Sigmoid colon (tissue), 7 donors: ENCODE measurements around the gene MAGEA4. TPM values are rescaled to one million over a fixed set of nuclear protein-coding genes. Genes with fewer than 3 reads are reported as not detected.
"Not testable (repeated sequence)": the region's sequence is repeated elsewhere in the genome, so short reads cannot be mapped to it uniquely, and the experiment has no call there.

Experiments
- DNase-seq: peaks from one replicate; pipeline ENCODE4 v3.0.0-alpha.2; 2019
- H3K27ac ChIP-seq, 4 donors: fragments of 200-600 bp; sonication (generic); one replicate each; pipeline ENCODE4 v1.5.1; 2016 to 2019; ENCODE audit warnings: mild to moderate bottlenecking in 1 of 4
- H3K27me3 ChIP-seq, 3 donors: fragments of 200-600 bp; sonication (generic); one replicate each; pipeline ENCODE4 v1.5.1; 2019; ENCODE audit warnings: mild to moderate bottlenecking in 1 of 3
- H3K36me3 ChIP-seq, 4 donors: fragments of 200-600 bp; sonication (generic); one replicate each; pipeline ENCODE4 v1.5.1; 2016 to 2019
- H3K4me1 ChIP-seq, 4 donors: fragments of 200-600 bp; sonication (generic); one replicate each; pipeline ENCODE4 v1.5.1; 2017 to 2019
- H3K4me3 ChIP-seq, 4 donors: fragments of 200-600 bp; sonication (generic); one replicate each; pipeline ENCODE4 v1.5.1; 2017 to 2019; ENCODE audit warnings: mild to moderate bottlenecking in 2 of 4, moderate library complexity in 1 of 4
- H3K9me3 ChIP-seq, 4 donors: fragments of 200-600 bp in 3 of 4; sonication (generic) in 3 of 4; one replicate each; pipeline versions ENCODE4 v1.5.1 to v1.6.1; 2013 to 2019
- EP300 ChIP-seq, 4 donors: sonication (generic); formaldehyde crosslinking; IDR thresholded peaks; one replicate each; pipeline ENCODE4 v1.6.1; 2017; ENCODE audit warnings: antibody characterized with exemption in 4 of 4
- POLR2A ChIP-seq, 2 donors: fragments of 450-650 bp; IDR thresholded peaks; one replicate each; pipeline ENCODE4 v1.6.1; 2016; ENCODE audit warnings: antibody characterized with exemption in 2 of 2, mild to moderate bottlenecking in 2 of 2, moderate library complexity in 2 of 2
- POLR2AphosphoS5 ChIP-seq, 4 donors: sonication (generic); formaldehyde crosslinking; IDR thresholded peaks; one replicate each; pipeline ENCODE4 v1.6.1; 2017; ENCODE audit warnings: antibody characterized with exemption in 4 of 4
- WGBS, 2 donors: extraction: QIAGEN DNeasy Blood & Tissue Kit; methylation state at CpG; one replicate each; pipeline ENCODE4 v1.1.7; 2013; 5-methylcytosine and 5-hydroxymethylcytosine counted together
- intact Hi-C: fragments of 100-400 bp; cut with DNase I; formaldehyde crosslinking; loops from one replicate; pipeline ENCODE4 v1.15.1; 2023
- polyA plus RNA-seq, 3 donors: library from polyadenylated mRNA; stranded (reverse); fragments of 200-250 nt; gene quantifications; one replicate each; pipeline ENCODE4 v1.2.3, GENCODE V29; 2013
- total RNA-seq, 4 donors: library from RNA; depleted of rRNA; stranded (reverse); fragments of >200 nt; gene quantifications; one replicate each; pipeline ENCODE4 v1.1.0, GENCODE V29; 2016
- TF ChIP-seq, protein P1 (sequence below), 4 experiments: fragments of 450-650 bp in 3 of 4; fragments of 200-600 bp in 1 of 4; IDR thresholded peaks; one replicate each; pipeline ENCODE4 v1.5.1; 2016 to 2019; ENCODE audit warnings: antibody characterized with exemption in 4 of 4, mild to moderate bottlenecking in 3 of 4, moderate library complexity in 2 of 4
- donor health status: healthy with polysubstance abuse.
- donor health status: Bipolar disorder and iron deficiency.
- donor health status: healthy.

Gene MAGEA4
- total and polyA plus RNA-seq, 7 donors: not detected

GRCh38 chrX:151904989-151905388 lies 7.7 kb upstream of the MAGEA4 start:
- intact Hi-C loops: no loop called here
- WGBS, 2 donors: 91 to 95% methylated on average over 12 of the region's 12 CpGs
- no peak for TF ChIP-seq EP300 (IDR thresholded peaks at IDR 0.05)

DNA sequence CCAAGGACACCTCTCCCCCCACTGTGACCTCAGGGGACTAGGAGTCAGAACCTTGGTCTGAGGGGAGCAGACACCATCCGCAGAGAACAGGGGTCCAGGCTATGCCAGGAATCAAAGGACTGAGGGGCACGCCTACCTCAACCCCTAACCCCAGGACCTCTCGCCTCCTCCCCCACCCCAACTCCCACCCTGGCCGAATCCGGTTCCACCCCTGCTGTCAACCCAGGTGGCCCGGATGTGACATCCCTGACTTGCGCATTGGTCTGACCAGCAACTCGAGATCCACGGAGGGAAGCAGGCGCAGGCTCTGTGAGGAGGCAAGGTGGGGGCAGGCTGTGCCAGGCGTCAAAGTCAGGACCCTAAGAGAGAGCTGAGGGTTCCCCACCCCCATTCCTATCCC lies 468 bp upstream of the MAGEA4 start:
- Histone ChIP-seq H3K36me3 (no peaks in the 10 kb centered on the region), H3K9me3 (no peaks in the 10 kb centered on the region), H3K4me1 (no peaks in the 10 kb centered on the region), H3K27me3 (no peaks in the 10 kb centered on the region), H3K4me3 (no peak overlapping the region), H3K27ac (no peak overlapping the region)
- WGBS, 2 donors: 78 to 94% methylated on average over 11 of the region's 11 CpGs
- intact Hi-C loops: no loop called here
- TF ChIP-seq POLR2AphosphoS5 (IDR thresholded peaks at IDR 0.05) (no peak), POLR2A (IDR thresholded peaks at IDR 0.05) (no peak), EP300 (IDR thresholded peaks at IDR 0.05) (no peak)
- TF ChIP-seq, protein P1, sequence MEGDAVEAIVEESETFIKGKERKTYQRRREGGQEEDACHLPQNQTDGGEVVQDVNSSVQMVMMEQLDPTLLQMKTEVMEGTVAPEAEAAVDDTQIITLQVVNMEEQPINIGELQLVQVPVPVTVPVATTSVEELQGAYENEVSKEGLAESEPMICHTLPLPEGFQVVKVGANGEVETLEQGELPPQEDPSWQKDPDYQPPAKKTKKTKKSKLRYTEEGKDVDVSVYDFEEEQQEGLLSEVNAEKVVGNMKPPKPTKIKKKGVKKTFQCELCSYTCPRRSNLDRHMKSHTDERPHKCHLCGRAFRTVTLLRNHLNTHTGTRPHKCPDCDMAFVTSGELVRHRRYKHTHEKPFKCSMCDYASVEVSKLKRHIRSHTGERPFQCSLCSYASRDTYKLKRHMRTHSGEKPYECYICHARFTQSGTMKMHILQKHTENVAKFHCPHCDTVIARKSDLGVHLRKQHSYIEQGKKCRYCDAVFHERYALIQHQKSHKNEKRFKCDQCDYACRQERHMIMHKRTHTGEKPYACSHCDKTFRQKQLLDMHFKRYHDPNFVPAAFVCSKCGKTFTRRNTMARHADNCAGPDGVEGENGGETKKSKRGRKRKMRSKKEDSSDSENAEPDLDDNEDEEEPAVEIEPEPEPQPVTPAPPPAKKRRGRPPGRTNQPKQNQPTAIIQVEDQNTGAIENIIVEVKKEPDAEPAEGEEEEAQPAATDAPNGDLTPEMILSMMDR (IDR thresholded peaks at IDR 0.05): no peak
- DNase-seq: peak; percentile 46

More at GRCh38 chrX:151904989-151905388, 7.7 kb upstream of the MAGEA4 start:
- Histone ChIP-seq H3K36me3 (no peaks in the 10 kb centered on the region), H3K27ac (no peak overlapping the region), H3K4me3 (no peak overlapping the region), H3K27me3 (no peaks in the 10 kb centered on the region), H3K4me1 (peaks cover 0 to 4% (median 2%) of the 10 kb centered on the region in 4 donors), H3K9me3 (no peaks in the 10 kb centered on the region)
- DNase-seq: no peak

GRCh38 chrX:151918736-151919135 lies 6.0 kb downstream of the MAGEA4 start:
- intact Hi-C loops: not testable (repeated sequence)
- WGBS, 2 donors: 95 to 96% methylated on average over 17 to 18 of the region's 18 CpGs

GRCh38 chrX:151919610-151920009 lies 6.9 kb downstream of the MAGEA4 start:
- WGBS, 2 donors: 94 to 95% methylated on average over 11 of the region's 11 CpGs
- intact Hi-C loops: no loop called here
- H3K9me3 ChIP-seq: no peaks in the 10 kb centered on the region
- no peaks in the 10 kb centered on the region for H3K4me1 ChIP-seq
- H3K36me3 ChIP-seq: no peaks in the 10 kb centered on the region
- DNase-seq: no peak
- TF ChIP-seq POLR2A (IDR thresholded peaks at IDR 0.05) (no peak), POLR2AphosphoS5 (IDR thresholded peaks at IDR 0.05) (no peak), EP300 (IDR thresholded peaks at IDR 0.05) (no peak)
- TF ChIP-seq, protein P1 (IDR thresholded peaks at IDR 0.05): no peak
- H3K4me3 ChIP-seq: no peak overlapping the region
- no peaks in the 10 kb centered on the region for H3K27me3 ChIP-seq
- no peak overlapping the region for H3K27ac ChIP-seq

More at GRCh38 chrX:151918736-151919135, 6.0 kb downstream of the MAGEA4 start:
- DNase-seq, H3K4me1 ChIP-seq, H3K27me3 ChIP-seq, H3K36me3 ChIP-seq, H3K9me3 ChIP-seq, H3K27ac ChIP-seq, H3K4me3 ChIP-seq: not testable (repeated sequence)

GRCh38 chrX:151920101-151920500 lies 7.4 kb downstream of the MAGEA4 start:
- Histone ChIP-seq H3K9me3 (no peaks in the 10 kb centered on the region), H3K27me3 (no peaks in the 10 kb centered on the region), H3K27ac (no peak overlapping the region), H3K4me1 (no peaks in the 10 kb centered on the region), H3K4me3 (no peak overlapping the region), H3K36me3 (no peaks in the 10 kb centered on the region)
- no peak for DNase-seq
- WGBS, 2 donors: 93 to 94% methylated on average over 12 of the region's 12 CpGs
- TF ChIP-seq EP300 (IDR thresholded peaks at IDR 0.05): no peak
- TF ChIP-seq, protein P1 (IDR thresholded peaks at IDR 0.05): no peak
- TF ChIP-seq POLR2AphosphoS5 (IDR thresholded peaks at IDR 0.05): no peak
- no peak for TF ChIP-seq POLR2A (IDR thresholded peaks at IDR 0.05)
- intact Hi-C loops: no loop called here

GRCh38 chrX:151920530-151920929 lies 7.8 kb downstream of the MAGEA4 start:
- no peak for DNase-seq
- H3K27ac ChIP-seq: no peak overlapping the region
- H3K36me3 ChIP-seq: no peaks in the 10 kb centered on the region
- TF ChIP-seq EP300 (IDR thresholded peaks at IDR 0.05) (no peak), POLR2AphosphoS5 (IDR thresholded peaks at IDR 0.05) (no peak), POLR2A (IDR thresholded peaks at IDR 0.05) (no peak)
- TF ChIP-seq, protein P1 (IDR thresholded peaks at IDR 0.05): no peak
- intact Hi-C loops: no loop called here
- WGBS, 2 donors: 70 to 72% methylated on average over 6 of the region's 6 CpGs
- H3K9me3 ChIP-seq: no peaks in the 10 kb centered on the region
- H3K4me1 ChIP-seq: no peaks in the 10 kb centered on the region
- no peaks in the 10 kb centered on the region for H3K27me3 ChIP-seq
- H3K4me3 ChIP-seq: no peak overlapping the region
